Astrocyte of the cerebellum (primary cell): ENCODE data around the gene PANX3.

ENCODE experiments used
- DNase-seq: peaks from one replicate; pipeline ENCODE4 v3.0.0-alpha.2; 2011; ENCODE audit warnings: low read depth
- H3K4me3 ChIP-seq: 2 replicates; pipeline ENCODE4 v1.5.1; 2011; ENCODE audit warnings: mild to moderate bottlenecking, low read depth, low read length, moderate library complexity
- in situ Hi-C: cut with HindIII; loops from 2 replicates; pipeline ENCODE4 v1.10.0; 2017; ENCODE audit warnings: low sequenced_read_pairs
- TF ChIP-seq, protein P1 (sequence below): IDR thresholded peaks from 2 replicates; pipeline ENCODE4 v1.5.1; 2012; ENCODE audit warnings: low read length, low read depth, moderate library complexity, mild to moderate bottlenecking; ENCODE audit errors: missing control alignments

PANX3 gene, protein sequence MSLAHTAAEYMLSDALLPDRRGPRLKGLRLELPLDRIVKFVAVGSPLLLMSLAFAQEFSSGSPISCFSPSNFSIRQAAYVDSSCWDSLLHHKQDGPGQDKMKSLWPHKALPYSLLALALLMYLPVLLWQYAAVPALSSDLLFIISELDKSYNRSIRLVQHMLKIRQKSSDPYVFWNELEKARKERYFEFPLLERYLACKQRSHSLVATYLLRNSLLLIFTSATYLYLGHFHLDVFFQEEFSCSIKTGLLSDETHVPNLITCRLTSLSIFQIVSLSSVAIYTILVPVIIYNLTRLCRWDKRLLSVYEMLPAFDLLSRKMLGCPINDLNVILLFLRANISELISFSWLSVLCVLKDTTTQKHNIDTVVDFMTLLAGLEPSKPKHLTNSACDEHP

DNA sequence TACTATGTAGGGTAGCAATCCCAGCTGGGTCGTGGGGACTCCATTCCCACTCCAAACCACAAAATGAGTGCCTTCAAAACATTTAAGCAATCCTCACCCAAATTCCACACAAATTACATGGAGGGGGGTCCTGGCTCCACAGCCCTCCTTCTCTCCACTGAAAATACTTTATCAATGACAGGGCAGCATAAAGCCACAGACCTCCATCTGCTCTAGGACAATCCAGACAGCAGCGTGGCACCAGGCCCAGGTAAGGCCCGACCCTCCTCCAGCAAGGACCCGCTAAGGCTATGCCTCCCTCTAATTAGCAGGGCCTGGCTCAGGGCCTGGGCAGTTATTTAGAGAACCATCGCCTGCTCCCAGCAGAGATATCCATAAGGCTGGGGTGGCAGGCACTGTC, at the start of gene PANX3:
Gene PANX3 (plus strand): TSS at position 365 of the 400 bp plus-strand sequence. CDS start 129 bp downstream, outside the sequence.
- DNase-seq = peak; percentile 51
- TF ChIP-seq, protein P1, sequence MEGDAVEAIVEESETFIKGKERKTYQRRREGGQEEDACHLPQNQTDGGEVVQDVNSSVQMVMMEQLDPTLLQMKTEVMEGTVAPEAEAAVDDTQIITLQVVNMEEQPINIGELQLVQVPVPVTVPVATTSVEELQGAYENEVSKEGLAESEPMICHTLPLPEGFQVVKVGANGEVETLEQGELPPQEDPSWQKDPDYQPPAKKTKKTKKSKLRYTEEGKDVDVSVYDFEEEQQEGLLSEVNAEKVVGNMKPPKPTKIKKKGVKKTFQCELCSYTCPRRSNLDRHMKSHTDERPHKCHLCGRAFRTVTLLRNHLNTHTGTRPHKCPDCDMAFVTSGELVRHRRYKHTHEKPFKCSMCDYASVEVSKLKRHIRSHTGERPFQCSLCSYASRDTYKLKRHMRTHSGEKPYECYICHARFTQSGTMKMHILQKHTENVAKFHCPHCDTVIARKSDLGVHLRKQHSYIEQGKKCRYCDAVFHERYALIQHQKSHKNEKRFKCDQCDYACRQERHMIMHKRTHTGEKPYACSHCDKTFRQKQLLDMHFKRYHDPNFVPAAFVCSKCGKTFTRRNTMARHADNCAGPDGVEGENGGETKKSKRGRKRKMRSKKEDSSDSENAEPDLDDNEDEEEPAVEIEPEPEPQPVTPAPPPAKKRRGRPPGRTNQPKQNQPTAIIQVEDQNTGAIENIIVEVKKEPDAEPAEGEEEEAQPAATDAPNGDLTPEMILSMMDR = no peak
- H3K4me3 ChIP-seq = no peak within 1 kb of the TSS
- in situ Hi-C loops = no loop called here

DNA sequence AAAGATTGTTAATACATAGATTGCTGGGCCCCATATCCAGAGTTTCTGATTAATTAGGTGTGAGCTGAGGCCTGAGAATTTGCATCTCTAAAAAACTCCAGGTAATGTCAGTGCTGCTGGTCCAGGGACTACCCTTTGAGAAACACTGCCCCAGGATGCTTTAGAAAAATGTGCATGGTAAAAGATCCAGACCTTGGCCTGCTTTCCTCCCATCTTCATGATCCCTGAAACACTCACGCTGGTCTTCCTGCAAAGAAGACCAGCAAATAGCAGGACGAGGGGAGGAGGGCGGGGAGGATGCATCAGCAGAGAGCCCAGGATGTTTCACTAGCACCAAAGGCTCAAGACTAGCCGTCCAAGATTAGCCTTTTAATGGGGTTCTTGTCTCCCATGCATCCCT, 41.5 kb upstream of the PANX3 start, which contains the start of gene OR8A1:
Gene OR8A1 (plus strand): TSS at position 301 of the 400 bp plus-strand sequence. CDS start 123 bp downstream, outside the sequence.
- DNase-seq = no peak
- TF ChIP-seq, protein P1 = no peak
- H3K4me3 ChIP-seq = no peak within 1 kb of the TSS
- in situ Hi-C loops = no loop called here

DNA sequence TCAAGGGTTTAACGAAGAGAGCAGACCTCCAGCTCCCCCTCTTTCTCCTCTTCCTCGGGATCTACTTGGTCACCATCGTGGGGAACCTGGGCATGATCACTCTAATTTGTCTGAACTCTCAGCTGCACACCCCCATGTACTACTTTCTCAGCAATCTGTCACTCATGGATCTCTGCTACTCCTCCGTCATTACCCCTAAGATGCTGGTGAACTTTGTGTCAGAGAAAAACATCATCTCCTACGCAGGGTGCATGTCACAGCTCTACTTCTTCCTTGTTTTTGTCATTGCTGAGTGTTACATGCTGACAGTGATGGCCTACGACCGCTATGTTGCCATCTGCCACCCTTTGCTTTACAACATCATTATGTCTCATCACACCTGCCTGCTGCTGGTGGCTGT, 41.1 kb upstream of the PANX3 start:
- in situ Hi-C loops = no loop called here

DNA sequence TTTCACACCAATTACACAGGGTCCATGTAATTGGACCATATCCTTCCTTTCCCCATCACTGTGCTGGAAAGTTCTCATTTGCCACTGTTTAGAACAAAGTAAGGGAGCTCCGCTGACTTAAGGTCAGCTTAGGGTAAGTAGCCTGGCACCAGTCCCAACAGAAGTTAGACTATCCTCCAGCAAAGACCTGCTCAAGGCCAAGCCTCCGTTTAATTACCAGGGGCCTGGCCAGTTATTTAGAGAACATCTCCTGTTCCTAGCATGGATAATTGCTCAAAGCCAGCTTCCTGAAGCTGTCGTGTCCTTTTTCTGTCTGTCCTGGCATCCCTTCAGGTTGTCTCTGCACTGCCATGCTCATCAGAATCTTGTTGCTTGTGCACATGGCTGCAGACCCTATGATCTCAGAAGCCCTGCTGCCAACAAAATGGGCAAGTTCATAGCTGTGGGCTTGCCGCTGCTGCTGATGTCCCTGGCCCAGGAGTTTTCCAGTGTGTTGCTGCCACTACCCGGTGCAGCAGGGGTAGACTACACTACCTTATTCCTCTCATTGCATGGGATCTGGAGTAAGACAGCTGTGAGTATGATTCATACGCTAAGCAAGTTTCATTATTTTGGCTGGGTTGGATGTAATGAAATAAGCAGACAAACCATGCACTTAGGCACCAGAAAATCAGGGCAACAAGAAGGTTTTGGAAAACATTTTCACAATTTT, 33.4 kb upstream of the PANX3 start:
- in situ Hi-C loops = no loop called here
- no peak for DNase-seq

More for the DNA sequence above, 41.1 kb upstream of the PANX3 start:
- TF ChIP-seq, protein P1 = no peak
- H3K4me3 ChIP-seq = no peak overlapping the region
- no peak for DNase-seq

DNA sequence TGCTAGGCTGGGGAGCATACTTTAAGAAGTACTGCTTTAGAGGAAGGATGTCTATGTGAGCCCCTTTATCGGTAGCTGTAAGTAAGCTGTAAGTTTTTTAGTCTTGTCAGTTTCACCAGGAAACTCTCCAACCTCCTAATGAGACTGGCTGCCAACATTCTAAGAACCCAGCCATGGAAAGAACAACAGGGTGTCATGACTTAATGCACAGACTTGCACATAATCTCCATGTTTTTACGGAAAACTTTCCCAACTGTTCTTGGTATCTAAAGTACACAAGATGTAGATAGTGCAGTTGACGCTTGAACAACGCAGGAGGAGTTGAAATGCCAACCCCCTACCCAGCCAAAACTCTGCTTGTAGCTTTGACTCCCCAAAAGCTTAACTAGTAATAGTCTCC, 32.5 kb upstream of the PANX3 start:
- no peak for DNase-seq
- H3K4me3 ChIP-seq = no peak overlapping the region
- in situ Hi-C loops = no loop called here
- TF ChIP-seq, protein P1 = no peak

More for the DNA sequence above, 33.4 kb upstream of the PANX3 start:
- TF ChIP-seq, protein P1 = no peak
- no peak overlapping the region for H3K4me3 ChIP-seq

DNA sequence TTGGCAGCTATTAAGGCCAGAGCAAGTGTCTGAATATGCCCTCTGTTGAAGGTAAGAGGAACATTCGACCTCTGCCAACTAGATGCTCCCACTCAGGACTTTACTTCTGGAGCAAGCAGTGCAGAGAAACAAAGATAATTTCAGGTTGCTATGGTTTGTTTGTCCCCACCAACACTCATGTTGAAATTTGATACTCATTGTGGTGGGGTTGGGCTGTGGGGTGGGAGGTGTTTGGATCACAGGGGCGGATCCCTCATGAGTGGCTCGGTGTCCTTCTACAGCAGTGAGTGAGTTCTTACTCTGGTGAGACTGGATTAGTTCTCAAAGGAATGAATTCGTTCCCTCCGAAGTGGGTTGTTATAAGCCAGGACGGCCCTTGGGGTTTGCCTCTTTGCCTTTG, 29.4 kb upstream of the PANX3 start:
- DNase-seq = no peak
- H3K4me3 ChIP-seq = no peak overlapping the region
- TF ChIP-seq, protein P1 = no peak
- in situ Hi-C loops = no loop called here
